Fibroblast of skin of left quadriceps (primary cell): ENCODE measurements around the gene DPYSL4.
"Not testable (repeated sequence)": the region's sequence is repeated elsewhere in the genome, so short reads cannot be mapped to it uniquely, and the experiment has no call there.

Source experiments
- DNase-seq, 2 experiments: peaks; one replicate each; pipeline ENCODE4 v3.0.0-alpha.2; 2013; ENCODE audit warnings: low read depth in 2 of 2

Gene DPYSL4

GRCh38 chr10:132149917-132150316 lies 36.8 kb upstream of the DPYSL4 start:
- no peak for DNase-seq

DNA sequence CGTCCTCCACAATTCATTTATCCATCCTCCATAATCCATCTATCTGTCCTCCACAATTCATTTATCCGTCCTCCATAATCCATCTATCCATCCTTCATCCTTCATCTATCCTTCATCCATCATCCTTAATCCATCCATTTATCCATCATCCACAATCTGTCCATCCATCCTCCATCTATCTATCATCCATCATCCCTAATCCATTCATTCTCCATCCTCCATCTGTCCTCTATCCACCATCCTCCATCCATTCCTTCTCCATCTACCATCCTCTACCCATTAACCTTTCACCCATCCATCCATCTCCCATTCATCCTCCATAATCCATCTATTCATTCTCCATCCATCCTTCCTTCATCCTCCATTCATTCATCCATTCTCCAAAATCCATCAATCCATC lies 36.0 kb upstream of the DPYSL4 start:
- no peak for DNase-seq

- no peak for DNase-seq
Observed at GRCh38 chr10:132151286-132151950, 35.3 kb upstream of the DPYSL4 start.

DNA sequence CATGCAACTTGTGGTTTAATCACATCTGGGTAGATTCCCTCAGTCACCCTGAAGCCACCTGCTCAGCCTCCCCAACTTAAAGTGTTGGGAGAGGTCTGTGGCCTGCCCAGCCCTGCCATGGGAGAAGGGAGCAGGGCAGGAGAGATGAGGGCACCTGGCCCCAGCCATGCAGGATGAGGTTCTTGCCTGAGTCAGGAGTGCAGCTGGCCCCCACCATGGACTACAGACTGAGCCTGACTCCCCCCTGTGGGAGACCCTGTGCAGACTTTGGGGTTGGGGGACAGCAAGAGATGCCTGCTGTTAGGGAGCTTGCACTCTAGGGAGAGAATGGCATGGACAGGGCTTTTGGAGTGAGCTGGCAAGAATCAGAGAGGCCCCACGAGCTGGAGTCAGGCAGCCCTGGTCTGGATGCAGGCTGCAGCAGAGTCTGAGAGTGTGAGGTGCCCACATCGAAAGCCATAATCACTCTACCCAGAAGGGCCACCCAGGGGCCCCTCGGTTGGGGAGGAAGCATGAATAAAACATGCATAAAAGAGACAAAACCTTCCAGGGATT lies 34.7 kb upstream of the DPYSL4 start:
- DNase-seq = no peak

DNA sequence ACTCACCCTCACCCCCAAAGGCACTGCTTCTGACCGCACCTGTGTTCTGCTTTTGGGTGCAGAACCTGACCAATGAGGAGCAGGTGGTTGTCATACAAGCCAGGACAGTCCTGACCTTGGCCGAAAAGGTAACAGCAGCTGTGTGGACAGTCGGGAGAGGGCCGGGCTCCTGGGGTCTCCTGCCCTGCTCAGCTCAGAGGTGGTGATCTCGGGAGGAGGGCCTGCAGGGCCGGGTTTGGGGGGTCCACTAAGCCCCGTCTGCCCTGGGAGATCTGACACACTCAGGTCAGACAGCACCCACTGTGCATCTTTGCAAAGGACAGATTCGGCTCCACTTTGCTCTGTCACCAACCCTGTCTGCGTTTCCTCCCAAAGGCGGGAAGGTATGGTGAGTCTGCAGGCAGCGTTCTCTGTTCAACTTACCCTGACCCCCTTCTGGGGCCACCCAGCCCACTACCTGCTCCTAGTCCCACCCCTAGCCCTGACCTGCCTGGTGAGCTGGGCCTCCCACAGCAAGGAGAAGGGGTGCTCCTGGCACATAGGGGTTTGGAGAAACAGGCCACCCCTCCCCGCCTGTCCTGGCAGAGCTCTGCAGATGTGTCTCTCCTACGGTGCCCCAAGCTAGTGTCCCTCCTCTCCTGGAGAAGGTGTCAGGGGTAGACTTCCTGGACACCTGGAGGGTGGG lies 33.7 kb upstream of the DPYSL4 start:
- DNase-seq = no peak

- DNase-seq = no peak
Observed at GRCh38 chr10:132153616-132154217, 33.0 kb upstream of the DPYSL4 start.

GRCh38 chr10:132154440-132154839 lies 32.3 kb upstream of the DPYSL4 start:
- no peak for DNase-seq

GRCh38 chr10:132154931-132155330 lies 31.8 kb upstream of the DPYSL4 start:
- no peak for DNase-seq

DNA sequence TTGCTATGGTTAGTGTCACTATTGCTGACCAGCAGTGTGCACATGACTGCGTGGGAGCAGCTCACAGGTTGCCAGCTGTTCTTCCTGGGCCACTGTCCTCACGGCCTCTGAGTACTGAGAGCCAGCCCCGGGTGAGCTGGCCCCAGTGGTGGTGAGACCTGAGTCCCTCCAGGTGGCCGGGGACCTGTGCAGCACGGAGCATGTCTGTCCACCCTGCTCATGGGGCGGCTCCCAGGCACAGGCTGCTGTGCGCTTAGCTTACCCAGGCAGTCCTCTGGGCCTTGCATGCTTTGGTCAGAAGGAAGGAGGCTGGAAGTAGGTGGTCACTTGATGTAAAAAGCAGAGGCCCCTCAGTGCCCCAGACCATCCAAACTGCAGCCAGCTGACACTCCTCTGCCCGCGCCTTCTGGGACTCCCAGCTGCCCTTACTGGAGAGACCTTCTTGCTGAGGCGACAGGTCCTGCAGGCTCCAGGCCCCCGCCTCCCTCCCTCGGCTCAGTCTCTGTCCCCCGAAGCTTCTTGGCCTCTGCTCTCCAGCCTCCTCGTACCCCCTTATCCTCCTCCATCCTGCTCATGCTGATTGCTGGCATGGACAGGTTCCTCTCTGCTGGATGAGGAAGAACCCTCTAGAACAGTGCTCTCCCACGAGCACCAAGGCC lies 30.9 kb upstream of the DPYSL4 start:
- DNase-seq = no peak

GRCh38 chr10:132156382-132156781 lies 30.4 kb upstream of the DPYSL4 start:
- DNase-seq = no peak

DNA sequence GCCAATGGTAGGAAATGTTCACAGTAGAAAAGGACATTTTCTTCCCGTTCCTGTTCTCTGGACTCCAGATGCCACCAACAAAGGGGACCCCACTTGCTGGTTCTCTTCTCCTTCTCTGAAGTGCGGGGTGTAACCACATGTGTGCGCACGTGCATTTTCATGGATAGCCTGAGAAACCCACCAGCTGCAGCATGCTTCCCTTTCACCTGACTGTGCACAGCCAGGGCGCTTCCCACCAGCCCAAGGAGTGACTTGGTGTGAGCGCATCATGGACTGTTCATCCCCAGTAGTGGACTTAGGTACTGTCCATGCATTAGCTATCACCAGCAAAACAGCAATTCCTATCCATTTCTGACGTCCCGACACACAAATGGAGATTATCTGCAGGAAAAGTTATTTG lies 29.6 kb upstream of the DPYSL4 start:
- no peak for DNase-seq

DNA sequence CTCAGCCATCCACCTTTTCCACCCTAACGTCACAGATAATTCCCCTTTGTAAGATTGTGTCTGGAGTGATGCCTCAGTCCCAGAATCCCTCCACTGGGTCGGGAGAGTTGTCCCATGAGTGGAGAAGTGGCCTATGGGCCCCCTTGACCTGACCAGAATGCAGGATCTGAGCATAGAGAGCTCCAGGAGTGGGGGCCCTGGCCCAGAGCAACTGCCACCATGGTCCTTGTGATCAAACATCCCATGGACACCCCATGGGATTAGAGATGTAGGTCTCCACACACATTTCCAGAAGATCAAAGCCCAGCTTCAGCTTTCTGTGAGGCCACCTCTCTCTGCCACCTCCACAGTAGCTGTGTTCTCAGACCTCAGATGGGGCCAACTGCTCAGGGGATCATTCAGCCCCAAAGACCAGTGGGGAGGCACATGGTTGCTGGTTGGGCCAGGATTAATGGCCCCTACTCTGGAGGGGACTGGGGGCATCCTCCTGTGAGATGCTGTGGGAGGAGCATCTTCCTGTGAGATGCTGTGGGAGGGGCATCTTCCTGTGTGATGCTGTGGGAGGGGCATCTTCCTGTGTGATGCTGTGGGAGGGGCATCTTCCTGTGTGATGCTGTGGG lies 28.5 kb upstream of the DPYSL4 start:
- no peak for DNase-seq

- no peak for DNase-seq
Observed at GRCh38 chr10:132158823-132159222, 27.9 kb upstream of the DPYSL4 start.

GRCh38 chr10:132159302-132160230 lies 27.2 kb upstream of the DPYSL4 start:
- not testable (repeated sequence) for DNase-seq

DNA sequence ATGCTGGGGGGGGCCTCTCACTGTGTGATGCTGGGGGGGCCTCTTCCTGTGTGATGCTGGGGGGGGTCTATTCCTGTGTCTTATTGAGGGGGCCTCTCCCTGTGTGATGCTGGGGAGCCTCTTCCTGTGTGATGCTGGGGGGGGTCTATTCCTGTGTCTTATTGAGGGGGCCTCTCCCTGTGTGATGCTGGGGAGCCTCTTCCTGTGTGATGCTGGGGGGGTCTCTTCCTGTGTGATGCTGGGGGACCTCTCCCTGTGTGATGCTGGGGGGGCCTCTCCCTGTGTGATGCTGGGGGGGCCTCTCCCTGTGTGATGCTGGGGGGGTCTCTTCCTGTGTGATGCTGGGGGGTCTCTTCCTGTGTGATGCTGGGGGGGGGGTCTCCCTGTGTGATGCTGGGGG lies 26.5 kb upstream of the DPYSL4 start:
- not testable (repeated sequence) for DNase-seq

DNA sequence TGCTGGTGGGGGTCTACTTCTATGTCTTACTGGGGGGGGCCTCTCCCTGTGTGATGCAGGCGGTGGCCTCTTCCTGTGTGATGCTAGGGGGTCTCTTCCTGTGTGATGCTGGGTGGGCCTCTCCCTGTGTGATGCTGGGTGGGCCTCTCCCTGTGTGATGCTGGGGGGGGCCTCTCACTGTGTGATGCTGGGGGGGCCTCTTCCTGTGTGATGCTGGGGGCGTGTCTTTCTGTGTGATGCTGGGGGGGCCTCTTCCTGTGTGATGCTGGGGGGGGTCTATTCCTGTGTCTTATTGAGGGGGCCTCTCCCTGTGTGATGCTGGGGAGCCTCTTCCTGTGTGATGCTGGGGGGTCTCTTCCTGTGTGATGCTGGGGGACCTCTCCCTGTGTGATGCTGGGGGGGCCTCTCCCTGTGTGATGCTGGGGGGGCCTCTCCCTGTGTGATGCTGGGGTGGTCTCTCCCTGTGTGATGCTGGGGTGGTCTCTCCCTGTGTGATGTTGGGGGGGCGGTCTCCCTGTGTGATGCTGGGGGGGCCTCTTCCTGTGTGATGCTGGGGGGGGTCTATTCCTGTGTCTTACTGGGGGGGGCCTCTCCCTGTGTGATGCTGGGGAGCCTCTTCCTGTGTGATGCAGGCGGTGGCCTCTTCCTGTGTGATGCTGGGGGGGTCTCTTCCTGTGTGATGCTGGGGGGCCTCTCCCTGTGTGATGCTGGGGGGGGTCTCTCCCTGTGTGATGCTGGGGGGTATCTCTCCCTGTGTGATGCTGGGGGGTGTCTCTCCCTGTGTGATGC lies 25.7 kb upstream of the DPYSL4 start:
- DNase-seq = not testable (repeated sequence)

- no peak for DNase-seq
Observed at GRCh38 chr10:132162021-132162531, 24.7 kb upstream of the DPYSL4 start.

DNA sequence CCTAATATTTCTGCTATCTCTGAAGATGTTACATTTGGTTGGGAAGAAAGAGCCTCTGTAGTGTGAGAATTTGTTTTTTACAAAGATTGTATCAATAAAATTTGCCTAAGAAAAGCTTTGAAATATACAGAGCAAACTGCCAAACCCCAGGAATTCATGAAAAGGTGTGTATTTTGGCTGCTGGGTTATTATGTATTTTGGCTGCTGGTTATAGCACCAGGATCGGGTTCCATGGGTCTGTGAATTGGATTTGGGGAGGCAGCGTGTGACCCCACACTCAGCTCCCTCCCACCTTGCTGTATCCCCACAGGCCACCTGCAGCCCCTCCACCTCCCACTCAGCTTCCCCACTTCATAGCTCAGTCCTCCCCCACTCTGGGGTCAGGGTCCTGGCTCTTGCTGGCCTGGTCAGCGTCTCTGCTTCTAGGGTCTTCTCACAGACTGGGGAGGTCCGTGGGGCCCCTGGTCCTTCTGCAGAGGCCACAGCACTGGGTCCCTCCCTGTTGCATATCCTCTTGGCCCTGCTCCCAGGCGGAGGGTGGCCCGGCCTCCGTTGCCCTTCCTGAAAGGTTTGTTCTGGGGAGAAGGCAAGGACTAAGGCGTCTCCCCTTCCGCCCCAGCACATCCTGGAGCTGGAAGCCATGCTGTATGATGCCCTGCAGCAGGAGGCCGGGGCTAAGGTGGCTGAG lies 24.0 kb upstream of the DPYSL4 start:
- DNase-seq = no peak

- no peak for DNase-seq
Observed at GRCh38 chr10:132163278-132163765, 23.4 kb upstream of the DPYSL4 start.
